Mesendoderm (in vitro differentiated cells): Measurements from ENCODE around the gene SHISA7.
"Not testable (repeated sequence)": the region's sequence is repeated elsewhere in the genome, so short reads cannot be mapped to it uniquely, and the experiment has no call there.

Experiments
- DNase-seq: peaks from one replicate; pipeline ENCODE4 v3.0.0; 2013
- H2AK5ac ChIP-seq: 2 replicates; pipeline ENCODE4 v1.6.1; 2013; ENCODE audit warnings: low read length, inconsistent platforms
- H2BK120ac ChIP-seq: 2 replicates; pipeline ENCODE4 v1.6.1; 2013; ENCODE audit warnings: low read depth, mild to moderate bottlenecking, low read length, moderate library complexity, mixed read lengths
- H2BK15ac ChIP-seq: replicated peaks from 2 replicates; pipeline ENCODE4 v1.6.1; 2013; ENCODE audit warnings: low read depth, mild to moderate bottlenecking, moderate library complexity
- H2BK5ac ChIP-seq: 2 replicates; pipeline ENCODE4 v1.6.1; 2013; ENCODE audit warnings: low read length, inconsistent platforms
- H3K18ac ChIP-seq: 2 replicates; pipeline ENCODE4 v1.6.1; 2013; ENCODE audit warnings: mild to moderate bottlenecking, low read length, mixed read lengths
- H3K23ac ChIP-seq: one replicate; pipeline ENCODE4 v1.6.1; 2013; ENCODE audit warnings: low read length
- H3K27ac ChIP-seq: 2 replicates; pipeline ENCODE4 v1.5.1; 2013; ENCODE audit warnings: low read depth, mild to moderate bottlenecking, inconsistent platforms, low read length, moderate library complexity
- H3K27me3 ChIP-seq: 2 replicates; pipeline ENCODE4 v1.6.1; 2013; ENCODE audit warnings: low read length, control low read depth, mild to moderate bottlenecking, inconsistent platforms; ENCODE audit not compliant: insufficient read depth, poor library complexity
- H3K36me3 ChIP-seq: 2 replicates; pipeline ENCODE4 v1.6.1; 2013; ENCODE audit warnings: low read length, inconsistent platforms; ENCODE audit not compliant: control insufficient read depth, insufficient read depth
- H3K4ac ChIP-seq: one replicate; pipeline ENCODE4 v1.6.1; 2013; ENCODE audit warnings: low read depth, mild to moderate bottlenecking, low read length, moderate library complexity
- H3K4me1 ChIP-seq: 2 replicates; pipeline ENCODE4 v1.6.1; 2013; ENCODE audit warnings: low read depth, low read length, inconsistent platforms; ENCODE audit not compliant: control insufficient read depth
- H3K4me2 ChIP-seq: 2 replicates; pipeline ENCODE4 v1.6.1; 2013; ENCODE audit warnings: low read length
- H3K4me3 ChIP-seq: 2 replicates; pipeline ENCODE4 v1.5.1; 2013; ENCODE audit warnings: mild to moderate bottlenecking, low read length
- H3K56ac ChIP-seq: one replicate; pipeline ENCODE4 v1.6.1; 2013; ENCODE audit warnings: low read length
- H3K79me1 ChIP-seq: 2 replicates; pipeline ENCODE4 v1.6.1; 2013; ENCODE audit warnings: low read length, inconsistent platforms
- H3K79me2 ChIP-seq: 2 replicates; pipeline ENCODE4 v1.6.1; 2013; ENCODE audit warnings: mild to moderate bottlenecking, low read length; ENCODE audit not compliant: control insufficient read depth, insufficient read depth
- H3K9ac ChIP-seq: 2 replicates; pipeline ENCODE4 v1.6.1; 2013; ENCODE audit warnings: low read length, inconsistent platforms
- H4K5ac ChIP-seq: one replicate; pipeline ENCODE4 v1.6.1; 2013; ENCODE audit warnings: low read length
- H4K8ac ChIP-seq: one replicate; pipeline ENCODE4 v1.6.1; 2013; ENCODE audit warnings: low read depth, mild to moderate bottlenecking, control low read depth, low read length, moderate library complexity
- WGBS: extraction: QIAGEN DNeasy Blood & Tissue Kit; methylation state at CpG from one replicate; pipeline ENCODE4 v1.1.7; 2013; ENCODE audit warnings: low lambda C conversion rate, missing lambda C conversion rate; ENCODE audit not compliant: insufficient coverage; ENCODE audit errors: extremely low coverage; 5-methylcytosine and 5-hydroxymethylcytosine counted together

SHISA7 gene

DNA sequence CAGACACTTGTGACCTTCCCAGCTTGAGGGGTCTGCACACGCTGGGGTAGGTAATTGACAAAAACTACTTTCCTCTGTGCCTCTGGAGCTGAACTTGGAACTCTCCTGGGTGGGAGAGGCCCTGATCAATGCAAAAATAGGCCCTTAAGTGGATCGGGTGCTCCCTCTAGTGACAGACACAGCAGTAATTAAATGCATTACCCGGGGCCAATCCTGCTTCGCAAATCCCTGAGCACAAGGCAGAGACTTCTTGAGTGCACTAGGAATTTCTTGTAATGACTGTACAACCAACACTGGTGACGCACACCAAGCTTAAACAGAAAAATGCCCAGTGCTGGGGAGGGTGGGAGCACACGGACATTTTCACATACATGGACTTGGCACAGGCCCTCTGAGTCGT lies 24.9 kb downstream of the SHISA7 start:
- Histone ChIP-seq H3K79me2 (no peaks in the 10 kb centered on the region), H3K36me3 (no peaks in the 10 kb centered on the region), H3K56ac (peak overlapping the region; percentile 44), H4K8ac (no peak overlapping the region), H2BK120ac (no peak overlapping the region), H2BK5ac (no peak overlapping the region), H3K4me3 (no peak overlapping the region), H3K23ac (no peak overlapping the region), H3K18ac (no peak overlapping the region), H4K5ac (no peak overlapping the region), H3K27ac (no peak overlapping the region), H3K79me1 (no peaks in the 10 kb centered on the region), H3K9ac (no peak overlapping the region), H2AK5ac (no peak overlapping the region), H3K4me1 (no peaks in the 10 kb centered on the region), H3K4me2 (no peak overlapping the region), H3K27me3 (no peaks in the 10 kb centered on the region), H2BK15ac (no peak overlapping the region), H3K4ac (no peak overlapping the region)
- DNase-seq, result peak; percentile 82
- no CpG with 5 or more reads among the region's 7 CpGs for WGBS

DNA sequence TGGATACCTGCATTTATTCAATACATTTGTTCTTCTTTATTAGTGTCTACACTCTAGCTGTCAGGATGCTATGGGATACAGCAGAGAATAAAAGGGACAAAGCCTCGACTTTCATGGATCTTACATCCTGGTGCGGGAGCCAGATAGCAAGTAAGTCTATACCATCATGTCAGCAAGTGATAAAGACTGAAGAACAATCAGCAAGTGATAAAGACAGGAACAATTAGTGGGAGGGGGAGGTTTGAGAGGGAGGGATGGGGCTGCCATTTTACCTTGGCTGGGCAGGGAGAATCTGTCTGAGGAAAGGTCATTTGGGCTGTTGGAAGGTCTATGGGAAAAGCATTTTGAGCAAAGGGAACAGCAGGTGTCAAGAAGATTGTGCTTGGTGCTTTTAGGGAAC lies 32.9 kb downstream of the SHISA7 start:
- Histone ChIP-seq H3K9ac (no peak overlapping the region), H4K5ac (no peak overlapping the region), H2BK15ac (no peak overlapping the region), H3K4me3 (no peak overlapping the region), H3K56ac (no peak overlapping the region), H3K79me1 (peaks cover 12% of the 10 kb centered on the region), H3K4ac (no peak overlapping the region), H2AK5ac (no peak overlapping the region), H3K18ac (no peak overlapping the region), H3K27me3 (no peaks in the 10 kb centered on the region), H3K23ac (no peak overlapping the region), H3K79me2 (peaks cover 21% of the 10 kb centered on the region), H3K4me2 (no peak overlapping the region), H3K36me3 (peaks cover 8% of the 10 kb centered on the region), H3K27ac (no peak overlapping the region), H2BK5ac (no peak overlapping the region), H2BK120ac (no peak overlapping the region), H3K4me1 (peaks cover 10% of the 10 kb centered on the region), H4K8ac (no peak overlapping the region)
- no peak for DNase-seq
- WGBS, result no CpG with 5 or more reads among the region's 2 CpGs

DNA sequence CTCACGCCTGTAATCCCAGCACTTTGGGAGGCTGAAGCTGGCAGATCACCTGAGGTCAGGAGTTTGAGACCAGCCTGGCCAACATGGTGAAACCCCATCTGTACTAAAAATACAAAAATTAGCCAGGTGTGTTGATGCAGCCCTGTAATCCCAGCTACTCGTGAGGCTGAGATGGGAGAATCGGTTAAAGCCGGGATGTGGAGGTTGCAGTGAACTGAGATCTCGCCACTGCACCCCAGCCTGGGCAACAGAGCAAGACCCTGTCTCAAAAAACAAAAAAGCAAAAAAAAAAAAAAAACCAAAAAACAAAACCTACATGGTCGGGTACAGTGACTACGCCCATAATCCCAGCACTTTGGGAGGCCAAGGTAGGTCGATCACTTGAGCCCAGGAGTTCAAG lies 33.9 kb downstream of the SHISA7 start:
- H3K4me1 ChIP-seq, result peaks cover 10% of the 10 kb centered on the region
- not testable (repeated sequence) for H3K23ac ChIP-seq, H3K36me3 ChIP-seq, H3K4ac ChIP-seq, H2BK5ac ChIP-seq, H3K27me3 ChIP-seq, H4K5ac ChIP-seq, H3K56ac ChIP-seq, H3K18ac ChIP-seq, H3K4me3 ChIP-seq, H2BK120ac ChIP-seq, H3K9ac ChIP-seq, H3K4me2 ChIP-seq, H4K8ac ChIP-seq, H3K27ac ChIP-seq, H2BK15ac ChIP-seq, H2AK5ac ChIP-seq, DNase-seq
- peaks cover 13% of the 10 kb centered on the region for H3K79me1 ChIP-seq
- H3K79me2 ChIP-seq, result peaks cover 24% of the 10 kb centered on the region
- WGBS, result no CpG with 5 or more reads among the region's 8 CpGs

DNA sequence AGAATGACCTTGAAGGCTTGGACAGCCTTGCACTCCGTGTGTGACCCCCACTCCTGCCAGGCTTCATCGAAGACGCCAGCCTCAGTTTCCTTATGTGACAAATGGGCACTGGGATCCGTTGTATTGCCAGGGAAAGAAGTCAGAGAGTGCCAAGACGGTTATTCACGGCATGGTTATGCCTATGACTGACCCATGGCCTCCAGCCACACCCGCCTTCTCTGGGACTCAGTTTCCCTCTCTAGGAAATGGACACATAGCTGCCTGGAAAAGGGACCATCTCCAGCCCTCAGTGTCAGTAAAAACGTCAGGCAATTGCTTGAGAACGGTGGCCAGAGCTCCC lies 34.6 kb downstream of the SHISA7 start:
- no CpG with 5 or more reads among the region's 9 CpGs for WGBS
- Histone ChIP-seq H3K56ac (peak overlapping the region; percentile 80), H3K27ac (peak overlapping the region; percentile 76)

DNA sequence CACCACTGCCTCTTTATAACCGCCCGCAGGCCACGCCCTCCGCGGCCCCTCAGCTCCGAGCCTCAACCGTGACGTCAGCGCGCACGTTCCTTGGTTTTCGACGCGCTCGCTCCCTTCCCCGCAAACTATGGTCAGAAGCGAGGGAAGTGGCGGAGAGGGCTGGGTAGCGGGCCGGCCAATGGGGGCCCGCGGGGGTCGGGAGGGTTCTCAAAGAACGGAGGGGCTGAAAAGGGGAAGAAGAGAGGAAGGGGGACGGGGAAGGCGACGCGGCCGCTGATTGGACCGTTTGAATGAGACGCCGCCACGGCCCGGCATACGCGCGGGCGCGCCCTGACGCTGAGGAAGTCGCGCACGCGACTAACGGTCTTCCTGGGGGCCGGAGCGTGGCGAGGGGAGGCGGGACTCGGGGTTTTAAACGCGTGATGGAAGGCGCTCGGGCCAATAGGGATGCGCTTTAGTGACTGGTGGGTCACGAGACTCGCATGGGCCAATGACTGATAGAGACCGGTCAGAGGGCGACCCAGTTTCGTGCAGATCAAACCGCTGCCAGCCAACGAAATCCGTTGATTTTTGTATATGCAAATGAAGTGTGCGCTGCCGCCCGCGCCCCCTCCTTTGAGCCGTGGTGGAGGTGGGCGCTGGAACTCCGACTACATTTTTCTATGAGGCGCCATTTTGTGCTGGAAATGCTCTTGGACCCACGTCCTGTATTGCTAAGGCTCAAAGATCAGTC lies 35.1 kb downstream of the SHISA7 start:
- Histone ChIP-seq H3K18ac (peak overlapping the region; percentile 43), H3K4me1 (peaks cover 10% of the 10 kb centered on the region), H3K4me2 (peak overlapping the region; percentile 38), H3K79me2 (peaks cover 28% of the 10 kb centered on the region), H4K8ac (no peak overlapping the region), H2AK5ac (peak overlapping the region; percentile 5), H3K23ac (no peak overlapping the region), H3K27ac (peak overlapping the region; percentile 98), H3K4ac (peak overlapping the region; percentile 75), H4K5ac (peak overlapping the region; percentile 43), H2BK5ac (peak overlapping the region; percentile 95), H2BK15ac (no peak overlapping the region), H3K27me3 (no peaks in the 10 kb centered on the region), H3K4me3 (no peak overlapping the region), H3K36me3 (peaks cover 9% of the 10 kb centered on the region), H3K9ac (peak overlapping the region; percentile 69), H3K79me1 (peaks cover 14% of the 10 kb centered on the region), H2BK120ac (peak overlapping the region; percentile 52), H3K56ac (peak overlapping the region; percentile 97)
- no CpG with 5 or more reads among the region's 72 CpGs for WGBS
- peak; percentile 100 for DNase-seq

More for the DNA sequence above, 34.6 kb downstream of the SHISA7 start:
- Histone ChIP-seq H3K27me3 (no peaks in the 10 kb centered on the region), H3K23ac (no peak overlapping the region), H4K5ac (peak overlapping the region; percentile 84), H3K18ac (peak overlapping the region; percentile 24), H2BK5ac (peak overlapping the region; percentile 2), H3K79me1 (peaks cover 13% of the 10 kb centered on the region), H3K4ac (peak overlapping the region; percentile 75), H4K8ac (no peak overlapping the region), H3K36me3 (peaks cover 9% of the 10 kb centered on the region), H2BK120ac (no peak overlapping the region), H2AK5ac (peak overlapping the region; percentile 5), H3K4me1 (peaks cover 10% of the 10 kb centered on the region), H3K9ac (peak overlapping the region; percentile 48), H3K4me3 (no peak overlapping the region), H3K79me2 (peaks cover 27% of the 10 kb centered on the region), H2BK15ac (no peak overlapping the region), H3K4me2 (peak overlapping the region; percentile 9)
- DNase-seq, result no peak

DNA sequence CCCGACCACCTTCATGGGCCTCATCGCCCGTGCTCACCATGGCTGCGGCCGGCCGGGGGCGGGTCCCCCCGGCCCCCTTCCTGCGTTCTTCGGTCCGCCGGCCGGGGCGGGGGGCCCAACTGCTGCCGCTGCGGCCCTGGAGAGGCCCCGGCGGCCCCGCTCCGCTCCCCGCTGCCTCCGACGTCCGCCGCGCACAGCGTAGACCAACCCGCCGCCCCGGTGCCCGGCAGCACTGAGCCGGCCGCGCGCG lies 35.6 kb downstream of the SHISA7 start, which contains the start of gene UBE2S:
UBE2S (minus strand) TSS at position 239 of the 250 bp plus-strand sequence; CDS start at position 40, 199 bp downstream.
- Histone ChIP-seq H2BK120ac (peak within 1 kb of the TSS; percentile 52), H3K36me3 (peaks cover 13% of the 10 kb centered on the region), H2AK5ac (peak within 1 kb of the TSS; percentile 5), H2BK5ac (peak within 1 kb of the TSS; percentile 95), H4K5ac (peak within 1 kb of the TSS; percentile 84), H3K56ac (peak within 1 kb of the TSS; percentile 97), H3K79me1 (peaks cover 19% of the 10 kb centered on the region), H3K9ac (peak within 1 kb of the TSS; percentile 97), H3K4me2 (peak within 1 kb of the TSS; percentile 38), H3K18ac (peak within 1 kb of the TSS; percentile 98), H3K27ac (peak within 1 kb of the TSS; percentile 98), H3K4me1 (peaks cover 10% of the 10 kb centered on the region), H3K23ac (peak within 1 kb of the TSS; percentile 91), H3K79me2 (peaks cover 28% of the 10 kb centered on the region), H3K4me3 (peak within 1 kb of the TSS; percentile 91), H3K4ac (peak within 1 kb of the TSS; percentile 85)
- not testable (repeated sequence) for DNase-seq, H4K8ac ChIP-seq, H3K27me3 ChIP-seq, H2BK15ac ChIP-seq
- WGBS, result no CpG with 5 or more reads among the region's 36 CpGs
